T-helper 2 cell treated with Interferon-gamma antibody and Interleukin-4, amounts not matched to agents 5 μg/mL and 100 μg/mL, for 36 hours (primary cell): ENCODE data around the gene COL20A1.

Experiments
- DNase-seq: peaks from one replicate; pipeline ENCODE4 v3.0.0; 2021; ENCODE audit warnings: low spot score
- H3K27ac Mint-ChIP-seq: one replicate; pipeline ENCODE4 v1.8.0; 2021; ENCODE audit warnings: mild to moderate bottlenecking, mixed read lengths
- H3K27me3 Mint-ChIP-seq: one replicate; pipeline ENCODE4 v1.8.0; 2021; ENCODE audit warnings: low read depth, mixed read lengths
- H3K36me3 Mint-ChIP-seq: one replicate; pipeline ENCODE4 v1.8.0; 2021; ENCODE audit warnings: low read depth, mixed read lengths
- H3K4me1 Mint-ChIP-seq: one replicate; pipeline ENCODE4 v1.8.0; 2021; ENCODE audit warnings: low read depth, mixed read lengths
- H3K4me3 Mint-ChIP-seq: one replicate; pipeline ENCODE4 v1.8.0; 2022; ENCODE audit warnings: mild to moderate bottlenecking, moderate library complexity, mixed read lengths
- H3K9me3 Mint-ChIP-seq: one replicate; pipeline ENCODE4 v1.8.0; 2021; ENCODE audit warnings: mixed read lengths

COL20A1 gene

DNA sequence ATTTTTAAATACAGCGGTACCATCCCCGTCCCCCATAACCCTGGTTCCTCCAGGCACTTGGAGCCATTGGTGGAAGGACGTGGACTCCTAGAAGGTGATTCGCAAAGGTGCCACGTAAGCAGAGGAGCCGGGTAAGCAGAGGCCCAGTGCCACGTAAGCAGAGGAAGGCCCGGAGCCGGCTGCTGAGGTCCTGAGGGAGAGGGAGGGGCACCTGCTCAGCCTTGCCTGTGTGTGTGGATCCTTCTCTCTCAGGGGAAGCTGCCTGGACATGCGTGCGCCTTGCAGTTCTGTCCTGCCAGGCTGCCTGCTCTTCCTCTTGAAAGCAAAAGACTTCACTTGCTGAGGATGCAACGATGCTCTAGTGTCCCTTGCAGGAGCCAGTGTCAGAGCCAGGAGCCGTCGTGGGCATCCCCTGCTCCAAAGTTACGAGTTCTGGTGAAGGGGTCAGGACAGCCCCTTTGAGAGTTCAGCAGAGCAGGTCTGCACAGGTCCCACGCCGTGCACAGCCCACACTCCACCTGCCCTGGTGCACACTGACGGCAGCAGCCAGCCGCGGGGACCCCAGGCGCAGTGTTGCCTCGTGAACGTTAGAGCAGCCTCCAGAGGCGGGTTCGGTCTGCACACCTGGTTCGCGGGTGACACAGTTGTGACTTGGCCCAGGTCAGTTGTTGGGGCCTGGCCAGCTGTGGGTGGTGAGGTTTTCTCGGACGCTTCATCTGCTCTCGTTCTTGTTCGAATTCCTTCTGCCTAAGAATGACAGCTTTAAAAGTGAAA, 36.9 kb upstream of the COL20A1 start:
- H3K4me3 Mint-ChIP-seq: no peak overlapping the region
- no peaks in the 10 kb centered on the region for H3K4me1 Mint-ChIP-seq
- no peaks in the 10 kb centered on the region for H3K36me3 Mint-ChIP-seq
- no peaks in the 10 kb centered on the region for H3K9me3 Mint-ChIP-seq
- DNase-seq: no peak
- no peak overlapping the region for H3K27ac Mint-ChIP-seq
- H3K27me3 Mint-ChIP-seq: peaks cover 29% of the 10 kb centered on the region

DNA sequence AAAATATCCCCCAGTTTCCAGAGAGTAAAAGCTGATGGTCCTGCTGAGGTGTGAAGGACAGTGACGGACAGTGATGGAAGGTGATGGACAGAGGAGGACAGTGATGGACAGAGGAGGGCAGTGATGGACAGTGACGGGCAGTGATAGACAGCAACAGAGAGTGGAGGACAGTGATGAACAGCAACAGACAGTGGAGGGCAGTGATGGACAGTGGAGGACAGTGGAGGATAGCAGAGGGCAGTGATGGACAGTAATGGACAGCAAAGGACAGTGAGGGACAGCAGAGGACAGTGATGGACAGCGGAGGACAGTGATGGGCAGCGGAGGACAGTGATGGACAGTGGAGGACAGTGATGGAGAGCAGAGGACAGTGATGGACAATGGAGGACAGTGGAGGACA, 36.0 kb upstream of the COL20A1 start:
- no peaks in the 10 kb centered on the region for H3K36me3 Mint-ChIP-seq
- H3K27ac Mint-ChIP-seq: no peak overlapping the region
- peaks cover 32% of the 10 kb centered on the region for H3K27me3 Mint-ChIP-seq
- no peaks in the 10 kb centered on the region for H3K4me1 Mint-ChIP-seq
- DNase-seq: no peak
- H3K9me3 Mint-ChIP-seq: no peaks in the 10 kb centered on the region
- no peak overlapping the region for H3K4me3 Mint-ChIP-seq

DNA sequence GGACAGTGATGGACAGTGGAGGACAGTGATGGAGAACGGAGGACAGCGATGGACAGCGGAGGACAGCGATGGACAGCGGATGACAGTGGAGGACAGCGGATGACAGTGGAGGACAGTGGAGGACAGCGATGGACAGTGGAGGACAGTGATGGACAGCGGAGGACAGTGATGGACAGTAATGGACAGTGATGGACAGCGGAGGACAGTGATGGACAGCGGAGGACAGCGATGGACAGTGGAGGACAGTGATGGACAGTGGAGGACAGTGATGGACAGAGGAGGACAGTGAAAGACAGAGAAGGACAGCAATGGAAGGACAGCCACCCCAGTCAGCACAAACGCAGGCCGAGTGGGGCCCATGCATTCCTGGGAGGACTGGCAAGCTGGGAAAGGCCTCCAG, 35.4 kb upstream of the COL20A1 start:
- peaks cover 27% of the 10 kb centered on the region for H3K27me3 Mint-ChIP-seq
- peaks cover 2% of the 10 kb centered on the region for H3K4me1 Mint-ChIP-seq
- DNase-seq: no peak
- no peak overlapping the region for H3K4me3 Mint-ChIP-seq
- H3K9me3 Mint-ChIP-seq: no peaks in the 10 kb centered on the region
- H3K36me3 Mint-ChIP-seq: no peaks in the 10 kb centered on the region
- no peak overlapping the region for H3K27ac Mint-ChIP-seq

- Mint-ChIP-seq H3K27me3 (peaks cover 20% of the 10 kb centered on the region), H3K4me1 (peaks cover 2% of the 10 kb centered on the region), H3K4me3 (no peak overlapping the region), H3K36me3 (no peaks in the 10 kb centered on the region), H3K27ac (no peak overlapping the region), H3K9me3 (no peaks in the 10 kb centered on the region)
- no peak for DNase-seq
Measured at GRCh38 chr20:63258781-63259180, 34.2 kb upstream of the COL20A1 start.

- DNase-seq: no peak
- peaks cover 2% of the 10 kb centered on the region for H3K4me1 Mint-ChIP-seq
- peaks cover 19% of the 10 kb centered on the region for H3K27me3 Mint-ChIP-seq
- H3K27ac Mint-ChIP-seq: no peak overlapping the region
- no peak overlapping the region for H3K4me3 Mint-ChIP-seq
- no peaks in the 10 kb centered on the region for H3K36me3 Mint-ChIP-seq
- H3K9me3 Mint-ChIP-seq: no peaks in the 10 kb centered on the region
Measured at GRCh38 chr20:63259734-63260460, 33.1 kb upstream of the COL20A1 start.

- H3K27me3 Mint-ChIP-seq: peaks cover 13% of the 10 kb centered on the region
- H3K36me3 Mint-ChIP-seq: no peaks in the 10 kb centered on the region
- no peak overlapping the region for H3K4me3 Mint-ChIP-seq
- no peak overlapping the region for H3K27ac Mint-ChIP-seq
- no peaks in the 10 kb centered on the region for H3K9me3 Mint-ChIP-seq
- DNase-seq: no peak
- peaks cover 2% of the 10 kb centered on the region for H3K4me1 Mint-ChIP-seq
Measured at GRCh38 chr20:63260521-63260920, 32.5 kb upstream of the COL20A1 start.

DNA sequence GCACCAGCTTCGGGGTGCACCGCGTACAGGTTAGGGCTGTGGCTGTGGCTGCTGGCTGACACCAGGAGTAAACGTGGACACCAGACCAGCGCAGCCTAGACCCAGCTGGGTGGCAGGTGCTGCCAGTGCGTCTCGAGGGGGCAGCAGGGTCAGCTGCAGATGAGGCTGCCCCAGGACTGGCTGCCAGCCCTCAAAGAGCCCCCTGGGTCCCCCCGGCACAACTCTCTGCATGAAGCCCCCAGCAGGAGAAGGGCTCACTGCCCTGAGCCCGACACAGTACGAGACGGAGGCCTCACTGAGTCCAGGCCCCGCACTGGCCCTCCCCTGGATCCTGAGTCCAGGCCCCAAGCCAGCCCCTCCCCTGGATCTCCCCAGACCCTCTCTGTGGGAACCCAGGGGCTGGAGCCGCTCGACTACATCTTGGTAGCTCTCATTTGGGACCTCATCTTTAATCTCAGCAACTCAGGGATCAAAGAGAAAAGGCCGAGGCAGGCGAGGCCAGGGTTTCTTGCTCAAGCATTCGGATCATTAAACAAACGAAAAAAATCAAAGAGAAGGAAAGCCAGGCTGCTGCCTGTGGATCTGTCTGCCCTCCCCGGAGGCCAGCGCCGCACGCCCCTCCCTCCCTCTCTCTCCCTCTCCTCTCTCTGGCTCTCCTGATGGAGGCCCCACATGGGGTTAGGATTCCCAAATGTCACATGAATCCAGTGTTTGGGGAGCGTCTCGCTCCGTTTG, 31.8 kb upstream of the COL20A1 start:
- Mint-ChIP-seq H3K4me3 (no peak overlapping the region), H3K9me3 (no peaks in the 10 kb centered on the region), H3K27ac (no peak overlapping the region), H3K36me3 (no peaks in the 10 kb centered on the region), H3K4me1 (peaks cover 2% of the 10 kb centered on the region), H3K27me3 (peaks cover 9% of the 10 kb centered on the region)
- no peak for DNase-seq

DNA sequence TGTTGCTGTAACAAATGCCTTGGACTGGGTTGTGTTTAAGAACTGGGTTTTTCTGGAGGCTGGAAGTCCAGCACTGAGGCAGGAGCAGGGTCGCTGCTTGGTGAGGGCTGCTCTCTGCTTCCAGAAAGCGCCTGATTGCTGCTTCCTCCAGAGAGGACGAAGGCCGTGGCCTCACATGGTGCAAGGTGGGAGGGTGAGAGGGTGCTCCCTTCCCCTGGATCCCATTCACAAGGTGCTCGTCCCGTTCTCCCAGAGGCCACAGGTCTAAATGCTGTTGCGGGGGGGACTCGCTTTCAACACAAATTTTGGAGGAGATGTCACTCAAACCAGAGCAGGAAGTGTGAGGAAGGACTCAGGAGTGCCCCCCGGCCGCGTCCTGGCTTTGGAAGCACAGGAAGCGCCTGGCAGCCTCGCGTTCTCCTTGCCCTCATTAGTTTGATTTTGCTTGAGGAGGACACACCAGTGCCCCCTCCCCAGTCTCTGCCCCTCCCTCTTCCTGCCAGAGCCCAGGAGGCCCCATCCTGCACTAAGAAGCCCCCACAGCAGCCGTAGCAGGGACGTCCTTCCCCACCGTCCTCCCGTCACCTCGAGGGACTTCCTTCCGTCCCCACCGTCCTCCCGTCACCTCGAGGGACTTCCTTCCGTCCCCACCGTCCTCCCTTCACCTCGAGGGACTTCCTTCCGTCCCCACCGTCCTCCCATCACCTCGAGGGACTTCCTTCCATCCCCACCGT, 31.0 kb upstream of the COL20A1 start:
- Mint-ChIP-seq H3K27ac (no peak overlapping the region), H3K4me3 (no peak overlapping the region), H3K36me3 (no peaks in the 10 kb centered on the region), H3K4me1 (peaks cover 2% of the 10 kb centered on the region), H3K9me3 (no peaks in the 10 kb centered on the region), H3K27me3 (peaks cover 7% of the 10 kb centered on the region)
- DNase-seq: no peak

GRCh38 chr20:63262836-63263235, 30.1 kb upstream of the COL20A1 start:
- Mint-ChIP-seq H3K27me3 (peaks cover 7% of the 10 kb centered on the region), H3K27ac (no peak overlapping the region), H3K36me3 (no peaks in the 10 kb centered on the region), H3K4me1 (peaks cover 2% of the 10 kb centered on the region), H3K4me3 (no peak overlapping the region), H3K9me3 (no peaks in the 10 kb centered on the region)
- no peak for DNase-seq

DNA sequence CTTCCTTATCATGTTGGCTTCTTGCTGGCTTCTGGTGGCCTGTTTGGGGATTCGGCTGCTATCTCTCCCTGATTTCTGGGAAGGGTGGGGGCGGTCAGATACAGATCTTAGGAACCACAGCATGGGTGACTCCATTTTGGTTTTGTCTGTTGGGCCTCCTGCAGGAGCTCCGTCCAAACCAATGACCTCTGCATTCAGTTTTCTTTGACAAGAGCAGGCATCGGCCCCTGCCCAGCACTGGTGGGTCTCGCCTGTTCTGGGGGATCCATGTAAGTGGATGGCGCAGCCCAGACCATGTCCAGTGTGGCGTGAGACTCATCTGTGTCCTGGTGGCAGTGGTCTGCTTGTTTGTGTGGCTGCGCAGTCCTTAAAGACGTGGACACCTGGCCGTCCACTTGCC, 29.0 kb upstream of the COL20A1 start:
- H3K9me3 Mint-ChIP-seq: no peaks in the 10 kb centered on the region
- no peak for DNase-seq
- H3K27me3 Mint-ChIP-seq: peaks cover 7% of the 10 kb centered on the region
- no peaks in the 10 kb centered on the region for H3K36me3 Mint-ChIP-seq
- H3K4me1 Mint-ChIP-seq: peaks cover 2% of the 10 kb centered on the region
- H3K4me3 Mint-ChIP-seq: no peak overlapping the region
- no peak overlapping the region for H3K27ac Mint-ChIP-seq

DNA sequence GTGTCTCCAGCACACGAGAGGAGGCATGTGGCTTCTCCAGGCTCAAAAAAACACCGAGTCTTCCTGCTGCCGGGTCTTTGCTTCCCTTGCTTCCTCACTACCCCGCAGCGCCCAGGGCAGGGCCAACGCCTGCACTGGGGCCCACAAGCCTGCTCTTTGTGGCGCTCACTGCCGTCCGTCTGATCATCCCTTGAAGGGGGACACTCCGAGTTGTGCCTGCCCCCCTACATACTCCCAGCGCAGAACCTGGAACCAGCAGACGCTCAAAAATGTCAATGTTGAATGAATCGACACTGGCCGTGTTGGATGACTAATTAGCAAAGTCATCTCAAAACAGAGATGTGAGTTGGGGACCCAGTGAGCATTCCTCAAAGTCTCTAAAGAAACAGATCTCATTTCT, 28.5 kb upstream of the COL20A1 start:
- Mint-ChIP-seq H3K9me3 (no peaks in the 10 kb centered on the region), H3K27me3 (peaks cover 7% of the 10 kb centered on the region), H3K36me3 (no peaks in the 10 kb centered on the region), H3K4me3 (no peak overlapping the region), H3K27ac (no peak overlapping the region), H3K4me1 (peaks cover 2% of the 10 kb centered on the region)
- no peak for DNase-seq

- no peak overlapping the region for H3K27ac Mint-ChIP-seq
- DNase-seq: no peak
- H3K27me3 Mint-ChIP-seq: peaks cover 7% of the 10 kb centered on the region
- peaks cover 2% of the 10 kb centered on the region for H3K4me1 Mint-ChIP-seq
- H3K9me3 Mint-ChIP-seq: no peaks in the 10 kb centered on the region
- H3K4me3 Mint-ChIP-seq: no peak overlapping the region
- no peaks in the 10 kb centered on the region for H3K36me3 Mint-ChIP-seq
Measured at GRCh38 chr20:63265891-63266515, 27.0 kb upstream of the COL20A1 start.

GRCh38 chr20:63267691-63268090, 25.3 kb upstream of the COL20A1 start:
- H3K4me1 Mint-ChIP-seq: peaks cover 3% of the 10 kb centered on the region
- peaks cover 2% of the 10 kb centered on the region for H3K27me3 Mint-ChIP-seq
- H3K36me3 Mint-ChIP-seq: no peaks in the 10 kb centered on the region
- H3K27ac Mint-ChIP-seq: no peak overlapping the region
- H3K4me3 Mint-ChIP-seq: no peak overlapping the region
- no peaks in the 10 kb centered on the region for H3K9me3 Mint-ChIP-seq
- no peak for DNase-seq
